Ascending aorta (tissue), 2 donors: Measurements from ENCODE around the gene SFI1. TPM values are rescaled to one million over a fixed set of nuclear protein-coding genes. Genes with fewer than 3 reads are reported as not detected.
"Not testable (repeated sequence)": the region's sequence is repeated elsewhere in the genome, so short reads cannot be mapped to it uniquely, and the experiment has no call there.

ENCODE experiments used
- DNase-seq, 2 donors: peaks; one replicate each; pipeline ENCODE4 v3.0.0-alpha.2; 2019; ENCODE audit warnings: low spot score in 2 of 2
- H3K27ac ChIP-seq, 2 donors: fragments of 200-600 bp; sonication (generic); one replicate each; pipeline ENCODE4 v1.5.1; 2016 to 2017; ENCODE audit warnings: mild to moderate bottlenecking in 1 of 2
- H3K27me3 ChIP-seq: fragments of 200-600 bp; sonication (generic); one replicate; pipeline ENCODE4 v1.5.1; 2017
- H3K36me3 ChIP-seq, 2 donors: fragments of 200-600 bp; sonication (generic); one replicate each; pipeline ENCODE4 v1.5.1; 2016
- H3K4me1 ChIP-seq, 2 donors: fragments of 200-600 bp; sonication (generic); one replicate each; pipeline ENCODE4 v1.5.1; 2016 to 2017; ENCODE audit warnings: mild to moderate bottlenecking in 1 of 2
- H3K4me3 ChIP-seq, 2 donors: fragments of 200-600 bp; sonication (generic); one replicate each; pipeline ENCODE4 v1.5.1; 2016 to 2017; ENCODE audit warnings: mild to moderate bottlenecking in 1 of 2
- H3K9me3 ChIP-seq, 2 donors: fragments of 200-600 bp; sonication (generic); one replicate each; pipeline ENCODE4 v1.5.1; 2016
- intact Hi-C: fragments of 100-400 bp; cut with DNase I; formaldehyde crosslinking; loops from one replicate; pipeline ENCODE4 v1.15.1; 2023
- total RNA-seq: library from RNA; depleted of rRNA; stranded (reverse); fragments of >200 nt; gene quantifications from one replicate; pipeline ENCODE4 v1.1.0, GENCODE V29; 2016
- TF ChIP-seq, protein P1 (sequence below), 3 experiments: fragments of 200-600 bp in 2 of 3; fragments of 450-650 bp in 1 of 3; sonication (generic) in 2 of 3; IDR thresholded peaks; one replicate each; pipeline ENCODE4 v1.5.1; 2016 to 2019; ENCODE audit warnings: antibody characterized with exemption in 3 of 3, mild to moderate bottlenecking in 1 of 3, moderate library complexity in 1 of 3

The SFI1 gene
- total RNA-seq, 1 donor from 2014 or later = 31.0 TPM

DNA sequence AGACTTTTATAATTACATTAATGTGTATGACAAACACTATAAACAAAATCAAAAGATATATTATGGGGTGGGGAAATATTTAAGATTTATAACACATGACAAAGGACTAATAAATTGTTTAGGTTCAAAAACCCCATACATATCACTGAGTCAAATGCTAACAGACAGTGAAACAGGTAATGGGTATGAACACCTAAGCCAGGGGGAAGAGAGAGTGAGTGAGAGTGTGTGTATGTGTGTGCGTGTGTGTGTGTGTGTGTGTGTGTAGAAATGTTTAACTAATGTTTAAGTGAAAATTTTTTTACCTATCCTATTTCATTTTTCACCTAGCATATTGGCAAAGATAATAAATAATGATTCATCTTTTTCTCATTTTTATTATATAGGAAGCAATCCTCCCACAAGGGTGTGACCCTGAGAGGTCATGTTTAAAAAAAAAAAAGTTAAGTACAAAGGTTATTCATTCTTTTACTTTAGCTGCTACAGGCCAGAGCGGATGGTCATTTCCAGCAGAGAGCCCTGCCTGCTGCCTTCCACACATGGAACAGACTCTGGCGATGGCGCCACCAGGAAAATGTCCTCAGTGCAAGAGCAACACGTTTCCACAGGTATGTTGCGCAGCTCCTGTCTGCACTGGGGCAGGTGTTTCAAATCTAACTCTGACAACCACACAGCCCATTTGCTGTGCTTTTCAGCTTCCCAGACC is 92.8 kb downstream of the SFI1 start:
- Histone ChIP-seq H3K4me1 (no peaks in the 10 kb centered on the region), H3K36me3 (peaks cover 11 to 31% of the 10 kb centered on the region in 2 donors), H3K27me3 (no peaks in the 10 kb centered on the region), H3K4me3 (no peak overlapping the region), H3K27ac (no peak overlapping the region), H3K9me3 (no peaks in the 10 kb centered on the region)
- TF ChIP-seq, protein P1, sequence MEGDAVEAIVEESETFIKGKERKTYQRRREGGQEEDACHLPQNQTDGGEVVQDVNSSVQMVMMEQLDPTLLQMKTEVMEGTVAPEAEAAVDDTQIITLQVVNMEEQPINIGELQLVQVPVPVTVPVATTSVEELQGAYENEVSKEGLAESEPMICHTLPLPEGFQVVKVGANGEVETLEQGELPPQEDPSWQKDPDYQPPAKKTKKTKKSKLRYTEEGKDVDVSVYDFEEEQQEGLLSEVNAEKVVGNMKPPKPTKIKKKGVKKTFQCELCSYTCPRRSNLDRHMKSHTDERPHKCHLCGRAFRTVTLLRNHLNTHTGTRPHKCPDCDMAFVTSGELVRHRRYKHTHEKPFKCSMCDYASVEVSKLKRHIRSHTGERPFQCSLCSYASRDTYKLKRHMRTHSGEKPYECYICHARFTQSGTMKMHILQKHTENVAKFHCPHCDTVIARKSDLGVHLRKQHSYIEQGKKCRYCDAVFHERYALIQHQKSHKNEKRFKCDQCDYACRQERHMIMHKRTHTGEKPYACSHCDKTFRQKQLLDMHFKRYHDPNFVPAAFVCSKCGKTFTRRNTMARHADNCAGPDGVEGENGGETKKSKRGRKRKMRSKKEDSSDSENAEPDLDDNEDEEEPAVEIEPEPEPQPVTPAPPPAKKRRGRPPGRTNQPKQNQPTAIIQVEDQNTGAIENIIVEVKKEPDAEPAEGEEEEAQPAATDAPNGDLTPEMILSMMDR (IDR thresholded peaks at IDR 0.05) = no peak
- intact Hi-C loops = no loop called here
- no peak for DNase-seq

DNA sequence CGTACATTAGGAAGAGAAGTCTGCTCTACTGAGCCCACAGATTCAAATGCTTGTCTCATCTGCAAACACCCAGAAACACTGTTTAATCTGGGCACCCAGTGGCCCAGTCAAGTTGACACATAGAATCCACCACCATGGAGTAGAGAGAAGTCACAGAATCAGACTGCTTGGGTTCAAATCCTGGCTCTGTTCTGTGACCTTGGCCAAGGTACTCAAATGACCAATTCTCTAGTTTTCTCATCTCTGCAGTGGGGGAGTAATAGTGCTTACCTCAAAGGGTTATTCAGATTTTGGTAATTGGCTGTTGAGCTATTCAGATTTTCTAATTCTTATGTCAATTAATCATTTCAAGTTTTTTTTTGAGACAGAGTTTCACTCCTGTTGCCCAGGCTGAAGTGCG is 93.8 kb downstream of the SFI1 start:
- intact Hi-C loops = not testable (repeated sequence)
- H3K36me3 ChIP-seq = peaks cover 11 to 31% of the 10 kb centered on the region in 2 donors

DNA sequence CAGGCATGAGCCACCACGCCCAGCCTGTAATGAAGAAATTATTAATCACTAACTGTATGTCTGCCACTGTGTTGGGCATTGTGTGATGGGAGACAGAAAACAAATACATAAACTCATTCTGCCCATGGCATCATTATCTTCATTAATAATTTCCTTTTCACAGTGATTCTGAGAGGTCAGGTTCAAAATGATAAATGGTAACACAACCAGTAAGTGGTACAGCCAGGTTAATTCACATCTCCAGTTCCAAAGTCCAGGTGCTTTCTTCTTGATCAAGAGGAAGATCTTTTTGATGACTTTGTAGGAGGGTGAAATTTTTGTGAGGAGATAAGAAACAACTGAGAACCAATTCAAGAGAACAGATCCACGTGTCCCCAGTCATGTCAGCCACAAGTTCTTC is 98.9 kb downstream of the SFI1 start:
- Histone ChIP-seq H3K27ac (no peak overlapping the region), H3K4me3 (no peak overlapping the region), H3K4me1 (no peaks in the 10 kb centered on the region), H3K36me3 (no peaks in the 10 kb centered on the region), H3K9me3 (no peaks in the 10 kb centered on the region), H3K27me3 (no peaks in the 10 kb centered on the region)
- no peak for DNase-seq
- intact Hi-C loops = no loop called here
- TF ChIP-seq, protein P1 (IDR thresholded peaks at IDR 0.05) = no peak

More for the DNA sequence above, 93.8 kb downstream of the SFI1 start:
- H3K27ac ChIP-seq, H3K4me3 ChIP-seq, DNase-seq, H3K9me3 ChIP-seq, H3K27me3 ChIP-seq, H3K4me1 ChIP-seq: not testable (repeated sequence)

DNA sequence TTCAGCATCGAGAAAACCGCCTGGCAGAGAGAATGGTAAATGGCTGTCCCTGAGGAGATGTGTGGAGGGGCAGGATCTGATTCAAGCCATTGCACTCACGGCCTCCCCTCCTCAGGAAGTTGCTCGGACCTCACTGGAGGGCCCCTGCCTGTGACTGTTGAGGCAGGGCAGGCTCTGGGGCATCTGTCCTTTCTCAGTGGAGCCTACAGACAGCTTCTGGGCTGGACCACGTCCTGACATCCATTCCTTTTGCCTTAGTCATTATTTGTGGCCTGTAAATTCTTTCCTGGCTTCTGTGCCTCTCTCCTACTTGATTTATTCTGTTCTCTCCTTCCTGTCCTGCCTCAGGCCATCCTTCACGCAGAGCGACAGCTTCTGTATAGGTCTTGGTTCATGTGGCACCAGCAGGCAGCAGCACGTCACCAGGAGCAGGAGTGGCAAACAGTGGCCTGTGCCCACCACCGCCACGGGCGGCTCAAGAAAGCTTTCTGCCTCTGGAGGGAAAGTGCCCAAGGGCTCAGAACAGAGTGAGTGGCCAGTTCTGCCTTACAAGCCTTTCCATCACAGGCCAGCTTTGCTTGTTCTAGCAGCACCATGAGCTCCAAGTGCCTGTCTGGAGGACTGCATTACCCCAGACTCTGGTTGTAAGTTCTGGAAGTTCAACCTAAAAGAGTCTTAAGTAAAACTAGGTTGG is 106.1 kb downstream of the SFI1 start:
- peaks cover 0 to 6% of the 10 kb centered on the region in 2 donors for H3K36me3 ChIP-seq
- no peaks in the 10 kb centered on the region for H3K9me3 ChIP-seq
- no peaks in the 10 kb centered on the region for H3K27me3 ChIP-seq
- H3K27ac ChIP-seq = peak overlapping the region; percentile 59 to 74
- TF ChIP-seq, protein P1 (IDR thresholded peaks at IDR 0.05) = no peak
- DNase-seq = no peak
- intact Hi-C loops = no loop called here
- no peak overlapping the region for H3K4me3 ChIP-seq
- peaks cover 0 to 4% of the 10 kb centered on the region in 2 donors for H3K4me1 ChIP-seq

DNA sequence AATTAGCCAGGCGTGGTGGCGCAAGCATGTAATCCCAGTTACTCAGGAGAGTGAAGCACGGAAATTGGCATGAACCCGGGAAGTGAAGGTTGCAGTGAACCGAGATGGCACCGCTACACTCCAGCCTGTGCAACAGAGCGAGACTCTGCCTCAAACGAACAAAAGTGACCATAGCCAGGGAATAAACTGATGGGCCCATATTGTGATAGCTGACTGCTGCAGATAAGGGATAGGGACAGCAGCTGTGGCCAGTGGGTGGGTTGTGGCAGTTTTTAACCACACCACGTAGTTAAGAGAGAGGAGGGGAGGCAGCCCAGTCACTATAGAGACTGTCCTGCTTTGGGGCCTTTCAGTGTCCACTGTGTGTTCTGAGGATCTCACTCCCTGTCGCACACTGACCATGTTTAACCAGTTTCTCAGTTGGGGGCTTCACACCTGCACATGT is 106.8 kb downstream of the SFI1 start:
- Histone ChIP-seq H3K4me3 (no peak overlapping the region), H3K27ac (peak overlapping the region; percentile 59 to 74), H3K27me3 (no peaks in the 10 kb centered on the region), H3K4me1 (peaks cover 0 to 4% of the 10 kb centered on the region in 2 donors), H3K36me3 (peaks cover 0 to 10% of the 10 kb centered on the region in 2 donors), H3K9me3 (no peaks in the 10 kb centered on the region)
- intact Hi-C loops = no loop called here
- TF ChIP-seq, protein P1 (IDR thresholded peaks at IDR 0.05) = no peak
- no peak for DNase-seq

DNA sequence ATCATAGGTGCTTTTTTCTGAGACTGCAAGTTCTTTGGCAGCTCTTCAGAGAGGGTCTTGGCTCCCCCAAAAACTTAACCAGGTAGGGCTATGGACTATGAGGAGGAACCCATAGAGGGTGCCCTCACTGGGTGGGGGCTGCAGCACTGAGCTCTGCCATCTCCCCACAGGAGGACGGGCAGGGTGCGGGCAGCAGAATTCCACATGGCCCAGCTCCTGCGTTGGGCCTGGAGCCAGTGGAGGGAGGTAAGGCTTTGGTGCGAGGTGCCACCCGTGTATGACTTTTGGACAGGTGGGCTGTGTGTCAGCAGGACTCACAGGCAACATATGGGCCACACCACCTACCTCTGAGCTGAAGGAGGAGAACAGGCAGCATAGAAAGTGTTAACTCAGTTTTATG is 107.2 kb downstream of the SFI1 start:
- intact Hi-C loops = no loop called here
- no peak for DNase-seq
- TF ChIP-seq, protein P1 (IDR thresholded peaks at IDR 0.05) = no peak
- H3K4me1 ChIP-seq = peaks cover 0 to 4% of the 10 kb centered on the region in 2 donors
- H3K27ac ChIP-seq = peak overlapping the region in 1 of 2 donors; percentile 74
- no peak overlapping the region for H3K4me3 ChIP-seq
- peaks cover 0 to 10% of the 10 kb centered on the region in 2 donors for H3K36me3 ChIP-seq
- no peaks in the 10 kb centered on the region for H3K27me3 ChIP-seq
- no peaks in the 10 kb centered on the region for H3K9me3 ChIP-seq
